Right ventricle myocardium superior (tissue), 1 donor: Measurements from ENCODE around the gene LRRTM4. TPM values are rescaled to one million over a fixed set of nuclear protein-coding genes. Genes with fewer than 3 reads are reported as not detected.

Source experiments
- ATAC-seq: fragments of 200-7000 bp; cut with Tn5 transposase; one replicate; pipeline ENCODE4 v1.9.1; 2020; ENCODE audit warnings: mild to moderate bottlenecking; ENCODE audit not compliant: poor library complexity
- DNase-seq: peaks from one replicate; pipeline ENCODE4 v3.0.0-alpha.2; 2020
- intact Hi-C: fragments of 100-400 bp; cut with DNase I; formaldehyde crosslinking; loops from one replicate; pipeline ENCODE4 v1.11.2; 2022
- total RNA-seq: library from RNA; stranded (reverse); fragmentation: NEBNext Ultra II Directional; extraction: Animal tissue kit (Norgen Biotek cat#: 25700); gene quantifications from one replicate; pipeline ENCODE4 v1.2.1, GENCODE V29; 2021
- donor health status: DM: no; HTN: yes; CAD: no; lungs with severe emphysema.

LRRTM4 gene
- total RNA-seq, 1 donor from 2014 or later, result 0.70 TPM

- DNase-seq (no peak), ATAC-seq (no peak)
- intact Hi-C loops, result no loop called here
Observed at GRCh38 chr2:77028032-77028600, 494.1 kb downstream of the LRRTM4 start.

GRCh38 chr2:77025714-77026113, 496.5 kb downstream of the LRRTM4 start:
- intact Hi-C loops, result no loop called here
- ATAC-seq, result no peak

GRCh38 chr2:77021161-77021560, 501.0 kb downstream of the LRRTM4 start:
- DNase-seq (no peak), ATAC-seq (no peak)
- intact Hi-C loops, result no loop called here

More at GRCh38 chr2:77025714-77026113, 496.5 kb downstream of the LRRTM4 start:
- no peak for DNase-seq

GRCh38 chr2:77018219-77018618, 504.0 kb downstream of the LRRTM4 start:
- ATAC-seq (no peak), DNase-seq (no peak)
- intact Hi-C loops, result no loop called here

GRCh38 chr2:77017355-77017745, 504.8 kb downstream of the LRRTM4 start:
- ATAC-seq, result no peak
- intact Hi-C loops, result no loop called here
- DNase-seq, result no peak

GRCh38 chr2:77016443-77017354, 505.5 kb downstream of the LRRTM4 start:
- ATAC-seq (no peak), DNase-seq (no peak)
- intact Hi-C loops, result no loop called here

DNA sequence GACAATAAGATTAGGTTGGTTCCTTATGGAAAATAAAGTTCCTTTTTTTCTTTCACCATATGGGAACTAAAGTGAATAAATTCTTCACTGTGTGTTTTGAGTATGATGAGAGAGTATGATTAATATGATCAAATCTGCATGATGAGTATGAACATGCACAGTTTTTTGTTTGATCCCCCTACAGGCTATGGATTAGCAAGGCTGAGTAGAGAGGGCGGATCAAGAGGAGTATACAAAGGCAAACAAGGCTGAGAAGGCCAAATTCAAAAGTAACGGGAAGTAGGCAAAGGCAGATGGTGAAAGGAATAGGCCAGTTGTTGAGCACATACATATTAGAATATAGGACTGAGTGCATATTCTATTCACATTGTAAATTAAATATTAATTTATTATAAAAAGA, 508.2 kb downstream of the LRRTM4 start:
- no peak for DNase-seq
- ATAC-seq, result no peak
- intact Hi-C loops, result no loop called here

DNA sequence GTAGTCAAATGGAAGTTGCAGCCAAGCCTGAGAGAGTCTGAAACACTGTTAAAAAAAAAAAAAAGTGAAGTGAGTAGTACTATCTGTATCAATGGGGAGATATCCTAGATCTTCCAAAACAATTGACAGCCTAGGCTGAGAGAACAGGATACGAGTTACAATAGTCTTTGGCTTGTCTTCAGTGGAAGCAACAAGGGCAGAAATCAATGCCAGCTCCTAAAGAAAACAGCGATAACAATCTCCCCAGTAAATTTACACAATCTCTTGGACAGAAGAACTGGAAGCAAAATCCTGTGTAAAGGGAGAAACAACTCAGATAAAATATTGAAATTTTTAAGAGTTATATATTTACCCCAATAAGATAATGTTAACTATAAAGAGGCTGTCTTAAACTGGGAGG, 508.7 kb downstream of the LRRTM4 start:
- no peak for DNase-seq
- ATAC-seq, result no peak
- intact Hi-C loops, result no loop called here

GRCh38 chr2:77009307-77009706, 512.9 kb downstream of the LRRTM4 start:
- DNase-seq (no peak), ATAC-seq (no peak)
- intact Hi-C loops, result no loop called here

DNA sequence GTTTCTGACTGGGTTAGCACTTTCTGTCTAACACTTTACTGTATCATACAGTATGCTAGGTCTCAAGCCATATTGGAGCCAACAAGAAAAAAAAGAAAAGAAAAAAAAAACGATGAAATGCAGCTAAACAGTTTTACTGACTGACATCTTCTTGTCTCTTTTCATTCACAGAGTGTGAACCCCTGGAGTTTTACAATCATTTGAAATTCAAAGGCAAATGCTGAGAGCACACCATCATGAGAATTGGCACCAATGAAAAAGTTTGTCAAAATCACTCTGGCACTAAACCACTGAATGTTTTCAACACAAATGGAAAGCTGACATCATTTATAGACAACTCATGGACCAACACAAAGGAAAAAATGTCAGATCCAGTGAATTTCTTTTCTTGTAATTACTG, 513.3 kb downstream of the LRRTM4 start:
- DNase-seq (no peak), ATAC-seq (no peak)
- intact Hi-C loops, result no loop called here

- intact Hi-C loops, result no loop called here
- ATAC-seq, result no peak
- DNase-seq, result no peak
Observed at GRCh38 chr2:77007686-77008085, 514.5 kb downstream of the LRRTM4 start.

DNA sequence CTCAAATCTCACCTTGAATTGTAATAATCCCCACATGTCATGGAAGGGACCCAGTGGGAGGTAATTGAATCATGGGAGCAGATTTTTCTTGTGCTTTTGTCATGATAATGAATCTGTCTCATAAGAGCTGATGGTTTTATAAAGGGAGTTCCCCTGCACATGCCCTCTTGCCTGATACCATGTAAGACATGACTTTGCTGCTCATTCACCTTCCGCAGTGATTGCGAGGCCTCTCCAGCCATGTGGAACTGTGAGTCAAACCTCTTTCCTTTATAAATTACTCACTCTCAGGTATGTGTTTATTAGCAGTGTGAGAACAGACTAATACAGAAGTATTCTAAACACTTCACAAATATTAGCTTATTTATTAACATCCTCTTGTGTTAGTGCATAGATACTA, 516.7 kb downstream of the LRRTM4 start:
- DNase-seq (no peak), ATAC-seq (no peak)
- intact Hi-C loops, result no loop called here

GRCh38 chr2:77001895-77002294, 520.3 kb downstream of the LRRTM4 start:
- DNase-seq (no peak), ATAC-seq (no peak)
- intact Hi-C loops, result no loop called here

DNA sequence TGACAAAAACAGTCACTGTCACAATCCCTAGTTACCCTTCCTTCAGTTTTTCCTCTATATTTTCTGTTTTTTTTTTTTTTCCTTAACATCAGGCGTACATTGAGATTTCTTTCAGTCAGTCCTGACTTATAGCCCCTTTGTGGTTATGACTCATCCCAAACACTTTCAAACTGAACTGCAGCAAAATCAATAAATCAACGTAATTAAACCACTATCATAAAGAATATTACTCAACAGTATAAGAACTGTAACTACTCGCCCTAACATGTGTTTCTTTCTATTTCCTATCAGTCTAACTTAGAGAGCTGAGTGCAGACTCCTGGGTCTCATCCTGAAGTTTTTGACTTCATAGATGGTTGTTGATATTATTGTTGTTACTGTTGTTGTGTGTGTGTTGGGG, 523.5 kb downstream of the LRRTM4 start:
- intact Hi-C loops, result no loop called here
- DNase-seq (no peak), ATAC-seq (no peak)

GRCh38 chr2:76998152-76998551, 524.0 kb downstream of the LRRTM4 start:
- ATAC-seq (no peak), DNase-seq (no peak)
- intact Hi-C loops, result no loop called here

- ATAC-seq, result no peak
- DNase-seq, result no peak
- intact Hi-C loops, result no loop called here
Observed at GRCh38 chr2:76997296-76997695, 524.9 kb downstream of the LRRTM4 start.

DNA sequence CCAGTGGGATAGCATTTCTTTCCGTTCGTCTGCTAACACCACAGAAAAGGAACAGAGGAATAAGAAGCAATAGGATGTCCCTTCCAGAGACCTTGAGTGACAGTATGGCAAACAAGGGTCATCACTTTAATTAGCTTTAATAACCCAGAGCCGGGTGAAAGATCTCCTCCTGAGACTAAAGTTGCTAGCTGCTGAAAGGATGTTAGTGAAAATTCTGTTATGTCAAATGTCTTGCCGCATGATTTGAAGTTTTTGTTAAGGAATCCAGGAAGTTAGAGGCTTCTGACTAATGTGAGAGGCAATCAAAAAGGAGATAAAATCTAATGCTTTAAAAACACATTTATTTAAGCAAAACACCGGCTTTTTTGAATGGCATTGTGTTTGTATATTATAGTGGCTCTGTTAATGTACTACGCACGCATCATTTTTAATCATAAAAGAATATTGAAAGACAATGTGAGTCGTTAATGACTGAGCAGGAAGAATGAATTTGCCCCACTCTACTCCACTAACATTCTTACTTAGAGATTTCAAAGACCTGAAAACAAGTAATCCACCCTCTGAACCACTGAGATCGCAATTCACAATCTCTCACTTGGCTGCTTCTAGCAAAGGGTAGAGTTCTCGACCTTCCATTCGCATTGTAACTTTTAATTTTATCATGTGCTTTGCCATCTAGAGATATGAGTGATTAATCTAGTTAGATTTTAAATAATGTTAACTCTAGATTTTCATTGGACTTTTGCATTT, 536.6 kb downstream of the LRRTM4 start:
- ATAC-seq (no peak), DNase-seq (no peak)
- intact Hi-C loops, result no loop called here

- DNase-seq (no peak), ATAC-seq (no peak)
- intact Hi-C loops, result no loop called here
Observed at GRCh38 chr2:76984359-76984758, 537.8 kb downstream of the LRRTM4 start.

DNA sequence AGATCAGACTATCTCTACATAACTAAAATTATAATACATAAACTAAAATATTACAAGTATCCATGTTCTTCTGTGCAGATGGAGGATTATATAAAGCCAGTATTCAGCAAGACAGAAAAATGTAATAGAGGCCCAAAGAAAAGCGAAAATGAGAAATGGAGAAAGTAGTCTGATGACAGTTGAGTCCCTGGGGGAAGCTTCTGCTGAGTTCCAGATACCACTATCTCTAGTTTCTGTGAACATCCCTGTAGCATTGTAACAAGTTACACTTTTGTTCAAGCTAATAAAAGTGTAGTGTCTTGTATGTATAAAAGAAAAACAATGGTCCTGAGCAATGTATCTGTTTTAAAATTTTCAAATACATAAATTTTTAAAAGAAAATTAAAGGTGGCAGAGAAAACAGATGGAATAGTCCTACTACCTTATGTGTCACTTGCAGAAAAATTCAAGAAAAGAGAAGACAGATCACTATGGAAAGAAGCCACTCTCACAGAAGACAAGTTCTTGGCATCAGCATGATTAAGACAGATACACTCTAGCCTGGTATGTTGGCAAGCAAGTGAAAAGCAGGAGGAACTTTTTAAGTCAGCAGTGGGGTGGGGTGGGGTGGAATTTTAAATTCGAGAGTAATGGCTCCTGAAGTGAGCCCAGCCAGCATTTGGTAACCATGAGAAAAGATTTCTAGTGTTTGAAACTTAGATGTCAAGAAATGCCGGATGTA, 541.9 kb downstream of the LRRTM4 start:
- intact Hi-C loops, result no loop called here
- ATAC-seq (no peak), DNase-seq (no peak)
